ENCODE data around the gene WBP2.

Gene WBP2

GRCh38 chr17:75835654-75835987, 19.5 kb downstream of the WBP2 start:
- Mint-ChIP-seq H3K27me3 (ENCODE audit: low read depth, poor library complexity) (peaks cover 2% of the 10 kb centered on the region), H3K27ac (no peak overlapping the region), H3K9me3 (no peaks in the 10 kb centered on the region), H3K4me3 (no peak overlapping the region), H3K4me1 (peaks cover 35% of the 10 kb centered on the region), H3K36me3 (ENCODE audit: low read depth) (no peaks in the 10 kb centered on the region)
- DNase-seq: no peak
- TF ChIP-seq, protein P1, sequence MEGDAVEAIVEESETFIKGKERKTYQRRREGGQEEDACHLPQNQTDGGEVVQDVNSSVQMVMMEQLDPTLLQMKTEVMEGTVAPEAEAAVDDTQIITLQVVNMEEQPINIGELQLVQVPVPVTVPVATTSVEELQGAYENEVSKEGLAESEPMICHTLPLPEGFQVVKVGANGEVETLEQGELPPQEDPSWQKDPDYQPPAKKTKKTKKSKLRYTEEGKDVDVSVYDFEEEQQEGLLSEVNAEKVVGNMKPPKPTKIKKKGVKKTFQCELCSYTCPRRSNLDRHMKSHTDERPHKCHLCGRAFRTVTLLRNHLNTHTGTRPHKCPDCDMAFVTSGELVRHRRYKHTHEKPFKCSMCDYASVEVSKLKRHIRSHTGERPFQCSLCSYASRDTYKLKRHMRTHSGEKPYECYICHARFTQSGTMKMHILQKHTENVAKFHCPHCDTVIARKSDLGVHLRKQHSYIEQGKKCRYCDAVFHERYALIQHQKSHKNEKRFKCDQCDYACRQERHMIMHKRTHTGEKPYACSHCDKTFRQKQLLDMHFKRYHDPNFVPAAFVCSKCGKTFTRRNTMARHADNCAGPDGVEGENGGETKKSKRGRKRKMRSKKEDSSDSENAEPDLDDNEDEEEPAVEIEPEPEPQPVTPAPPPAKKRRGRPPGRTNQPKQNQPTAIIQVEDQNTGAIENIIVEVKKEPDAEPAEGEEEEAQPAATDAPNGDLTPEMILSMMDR (IDR thresholded peaks at IDR 0.05): no peak

DNA sequence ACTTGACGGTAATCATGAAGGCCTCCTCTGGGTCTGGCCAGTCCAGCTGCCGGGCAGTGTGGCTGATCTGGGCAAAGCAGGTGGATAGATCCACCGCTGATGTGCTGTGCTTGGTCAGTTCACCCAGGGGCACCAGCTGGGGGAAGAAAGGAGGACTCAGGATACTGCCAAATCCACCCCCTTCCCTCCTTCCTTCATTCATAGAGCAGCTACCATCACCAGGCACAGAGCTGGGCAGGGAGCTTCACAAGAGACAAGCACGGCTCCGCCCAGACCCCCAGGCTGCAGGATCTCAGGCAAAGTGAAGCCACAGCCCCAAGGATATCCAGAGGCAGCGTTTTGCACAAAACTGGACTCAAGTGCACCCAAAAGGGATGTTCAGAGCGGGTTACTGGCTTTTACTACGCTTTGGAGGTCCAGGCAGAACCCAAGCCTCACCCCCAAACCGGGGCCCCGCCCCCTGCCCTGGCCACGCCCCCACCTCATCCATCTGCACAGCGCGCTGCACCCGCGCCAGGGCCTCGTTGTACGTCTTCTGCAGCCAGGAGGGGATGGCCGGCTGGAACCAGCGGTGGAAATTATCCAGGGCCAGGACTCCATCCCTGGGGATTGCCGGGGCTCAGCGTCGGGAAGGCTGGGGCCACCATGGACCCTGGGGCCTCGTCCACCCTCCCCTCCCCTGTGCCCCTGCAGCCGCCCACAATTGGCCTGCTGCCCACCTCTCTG, 20.0 kb downstream of the WBP2 start:
- Mint-ChIP-seq H3K27ac (no peak overlapping the region), H3K9me3 (no peaks in the 10 kb centered on the region), H3K4me3 (no peak overlapping the region), H3K4me1 (peaks cover 38% of the 10 kb centered on the region), H3K27me3 (ENCODE audit: low read depth, poor library complexity) (peaks cover 2% of the 10 kb centered on the region), H3K36me3 (ENCODE audit: low read depth) (no peaks in the 10 kb centered on the region)
- TF ChIP-seq, protein P1 (IDR thresholded peaks at IDR 0.05): no peak
- DNase-seq: peak; percentile 40

- no peak overlapping the region for H3K27ac Mint-ChIP-seq
- peaks cover 38% of the 10 kb centered on the region for H3K4me1 Mint-ChIP-seq
These were observed 20.7 kb downstream of the WBP2 start for GRCh38 chr17:75834279-75834920.

DNA sequence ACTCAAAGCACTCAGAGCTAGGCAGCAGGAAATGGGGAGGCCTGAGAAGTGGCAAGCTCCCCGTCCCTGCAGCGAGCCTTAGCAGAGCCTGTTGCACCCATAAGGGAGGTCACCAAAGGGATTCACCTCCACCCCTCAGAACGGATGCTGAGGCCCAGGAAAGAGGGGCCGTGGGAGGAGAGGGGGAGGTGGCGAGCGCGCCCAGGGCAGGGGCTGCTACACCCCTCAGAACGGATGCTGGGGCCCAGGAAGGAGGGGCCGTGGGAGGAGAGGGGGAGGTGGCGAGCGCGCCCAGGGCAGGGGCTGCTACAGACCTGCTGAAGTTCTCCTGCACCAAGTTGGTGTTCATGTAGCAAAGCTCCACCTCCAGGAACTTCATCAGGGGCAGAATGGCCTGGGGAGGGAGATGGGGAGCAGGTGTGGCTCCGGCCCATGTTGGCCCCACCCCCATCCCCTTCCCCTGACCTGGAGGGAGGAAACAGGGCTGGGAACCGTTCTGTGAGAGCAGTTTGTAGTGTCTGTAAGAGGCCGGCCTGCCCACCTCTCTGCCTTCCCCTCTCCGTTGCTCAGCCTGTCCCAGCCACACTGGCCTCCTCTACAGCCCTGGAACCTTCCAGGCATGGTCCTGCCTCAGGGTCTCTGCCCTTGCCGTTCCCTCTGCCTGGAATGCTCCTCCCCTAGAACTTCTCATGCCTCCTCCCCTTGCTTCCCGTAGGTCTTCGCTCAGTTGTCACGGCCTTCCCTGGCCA, 22.3 kb downstream of the WBP2 start:
- no peak for DNase-seq
- H3K27me3 Mint-ChIP-seq (ENCODE audit: low read depth, poor library complexity): no peaks in the 10 kb centered on the region
- H3K27ac Mint-ChIP-seq: peak overlapping the region; percentile 8
- H3K9me3 Mint-ChIP-seq: no peaks in the 10 kb centered on the region
- peak overlapping the region; percentile 55 for H3K4me3 Mint-ChIP-seq
- TF ChIP-seq, protein P1 (IDR thresholded peaks at IDR 0.05): no peak
- H3K36me3 Mint-ChIP-seq (ENCODE audit: low read depth): no peaks in the 10 kb centered on the region
- peaks cover 39% of the 10 kb centered on the region for H3K4me1 Mint-ChIP-seq

More at GRCh38 chr17:75834279-75834920, 20.7 kb downstream of the WBP2 start:
- Mint-ChIP-seq H3K27me3 (ENCODE audit: low read depth, poor library complexity) (peaks cover under 1% of the 10 kb centered on the region), H3K9me3 (no peaks in the 10 kb centered on the region), H3K4me3 (no peak overlapping the region), H3K36me3 (ENCODE audit: low read depth) (no peaks in the 10 kb centered on the region)
- no peak for DNase-seq
- TF ChIP-seq, protein P1 (IDR thresholded peaks at IDR 0.05): no peak

DNA sequence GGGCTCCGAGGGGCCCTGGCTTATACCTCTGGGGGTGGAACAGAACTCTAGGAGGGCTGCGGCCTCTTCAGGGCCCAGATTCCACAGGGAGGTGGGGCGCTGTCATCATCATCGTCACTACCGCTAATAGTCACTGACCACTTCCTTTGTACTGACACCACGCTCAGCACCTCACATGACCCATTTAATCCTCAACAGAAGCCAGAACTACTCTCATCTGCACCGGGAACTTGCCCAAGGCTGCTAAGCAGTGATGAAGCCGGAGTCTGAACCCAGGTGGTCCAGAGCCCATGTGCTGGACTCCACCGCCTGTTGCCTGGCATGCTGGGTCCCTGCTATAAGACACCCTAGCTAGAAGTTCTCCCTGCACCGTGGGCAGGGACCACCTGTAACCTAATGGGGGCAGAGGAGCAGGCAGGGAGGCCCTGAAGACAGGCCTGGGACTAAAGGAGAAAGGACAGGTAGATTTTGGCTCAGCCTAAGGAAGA, 22.9 kb downstream of the WBP2 start:
- no peak overlapping the region for H3K27ac Mint-ChIP-seq
- H3K4me3 Mint-ChIP-seq: peak overlapping the region; percentile 55
- no peaks in the 10 kb centered on the region for H3K9me3 Mint-ChIP-seq
- H3K27me3 Mint-ChIP-seq (ENCODE audit: low read depth, poor library complexity): no peaks in the 10 kb centered on the region
- DNase-seq: no peak
- TF ChIP-seq, protein P1 (IDR thresholded peaks at IDR 0.05): no peak
- H3K36me3 Mint-ChIP-seq (ENCODE audit: low read depth): no peaks in the 10 kb centered on the region
- peaks cover 40% of the 10 kb centered on the region for H3K4me1 Mint-ChIP-seq

Measured in nephron progenitor cell (in vitro differentiated cells).